ENCODE measurements around the gene KCNJ8. TPM values are rescaled to one million over a fixed set of nuclear protein-coding genes. Genes with fewer than 3 reads are reported as not detected.

The KCNJ8 gene
- total RNA-seq, 1 experiment from 2014 or later, result 0.22 TPM

DNA sequence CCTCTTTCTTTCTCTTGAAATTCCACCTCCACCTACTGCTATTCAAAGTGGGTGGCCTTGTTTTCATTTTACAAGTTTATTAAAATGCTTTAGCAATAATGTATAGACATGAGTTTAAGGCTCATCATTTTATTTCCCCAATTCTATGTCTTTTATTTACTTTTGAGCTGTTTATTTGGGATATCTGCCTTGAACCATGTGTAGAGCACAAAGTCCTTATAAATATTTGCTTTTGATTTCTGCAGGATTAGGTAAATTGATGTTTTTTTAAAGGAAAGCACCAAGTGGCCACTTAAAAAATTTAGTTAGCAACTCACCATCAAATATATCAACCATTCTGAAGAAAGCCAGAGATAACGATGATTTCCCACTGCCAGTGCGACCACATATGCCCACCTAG is 39.8 kb upstream of the KCNJ8 start:
- Histone ChIP-seq H2BK15ac (ENCODE audit: low read depth, low read length) (no peak overlapping the region), H3K9ac (ENCODE audit: extremely low read depth, insufficient read length, low read length) (no peak overlapping the region), H2AK5ac (ENCODE audit: insufficient read length, low read length) (no peak overlapping the region), H2BK5ac (ENCODE audit: insufficient read length, low read length) (no peak overlapping the region), H3K79me2 (ENCODE audit: insufficient read depth, low read length) (no peaks in the 10 kb centered on the region), H3T11ph (ENCODE audit: low read length) (no peak overlapping the region), H3K27ac (ENCODE audit: insufficient read length, low read depth, low read length) (no peak overlapping the region), H2BK120ac (ENCODE audit: low read depth, low read length, poor library complexity, severe bottlenecking) (no peak overlapping the region), H4K20me1 (ENCODE audit: control insufficient read depth, insufficient read depth, insufficient read length) (no peaks in the 10 kb centered on the region), H2BK20ac (ENCODE audit: low read depth, low read length, poor library complexity, severe bottlenecking) (no peak overlapping the region), H2AFZ (ENCODE audit: low read length) (no peak overlapping the region), H3K14ac (ENCODE audit: insufficient read depth, low read length) (no peak overlapping the region), H3K23me2 (ENCODE audit: insufficient read length, low read depth, low read length, poor library complexity, severe bottlenecking) (no peaks in the 10 kb centered on the region), H3K4me1 (ENCODE audit: insufficient read depth, low read length) (no peaks in the 10 kb centered on the region), H3K23ac (ENCODE audit: insufficient read length, low read depth, low read length) (no peak overlapping the region), H4K91ac (ENCODE audit: insufficient read length, low read depth, low read length) (no peak overlapping the region), H3K27me3 (ENCODE audit: insufficient read depth, low read length) (no peaks in the 10 kb centered on the region), H4K5ac (ENCODE audit: insufficient read length, low read depth, low read length) (no peak overlapping the region), H3K79me1 (ENCODE audit: insufficient read depth, low read depth, low read length, poor library complexity, severe bottlenecking) (no peaks in the 10 kb centered on the region), H2BK12ac (ENCODE audit: insufficient read length, low read depth, low read length) (no peak overlapping the region), H3K4ac (ENCODE audit: low read depth, low read length) (no peak overlapping the region), H4K8ac (replicated peaks; ENCODE audit: insufficient read length, low read depth, low read length) (no peak overlapping the region), H3K4me2 (ENCODE audit: insufficient read depth, insufficient read length, low read length) (no peak overlapping the region), H3K56ac (ENCODE audit: insufficient read length, low read depth, low read length) (no peak overlapping the region), H3K18ac (ENCODE audit: insufficient read length, low read depth, low read length) (no peak overlapping the region), H3K9me3 (ENCODE audit: control insufficient read depth, low read depth, low read length) (no peaks in the 10 kb centered on the region)
- H3K36me3 Mint-ChIP-seq (ENCODE audit: insufficient read depth in 1 of 3, low read depth in 3 of 3), result no peaks in the 10 kb centered on the region
- no peaks in the 10 kb centered on the region for H3K4me1 Mint-ChIP-seq
- no peak overlapping the region for H3K4me3 Mint-ChIP-seq
- H3K27me3 Mint-ChIP-seq (ENCODE audit: low read depth), result no peaks in the 10 kb centered on the region
- no peaks in the 10 kb centered on the region; a peak in 1 of 5 replicates for H3K9me3 Mint-ChIP-seq
- no CpG with 5 or more reads among the region's 2 CpGs for WGBS (ENCODE audit: extremely low coverage, insufficient read length, low lambda C conversion rate)
- H3K27ac Mint-ChIP-seq, result no peak overlapping the region
- TF ChIP-seq, protein P1, sequence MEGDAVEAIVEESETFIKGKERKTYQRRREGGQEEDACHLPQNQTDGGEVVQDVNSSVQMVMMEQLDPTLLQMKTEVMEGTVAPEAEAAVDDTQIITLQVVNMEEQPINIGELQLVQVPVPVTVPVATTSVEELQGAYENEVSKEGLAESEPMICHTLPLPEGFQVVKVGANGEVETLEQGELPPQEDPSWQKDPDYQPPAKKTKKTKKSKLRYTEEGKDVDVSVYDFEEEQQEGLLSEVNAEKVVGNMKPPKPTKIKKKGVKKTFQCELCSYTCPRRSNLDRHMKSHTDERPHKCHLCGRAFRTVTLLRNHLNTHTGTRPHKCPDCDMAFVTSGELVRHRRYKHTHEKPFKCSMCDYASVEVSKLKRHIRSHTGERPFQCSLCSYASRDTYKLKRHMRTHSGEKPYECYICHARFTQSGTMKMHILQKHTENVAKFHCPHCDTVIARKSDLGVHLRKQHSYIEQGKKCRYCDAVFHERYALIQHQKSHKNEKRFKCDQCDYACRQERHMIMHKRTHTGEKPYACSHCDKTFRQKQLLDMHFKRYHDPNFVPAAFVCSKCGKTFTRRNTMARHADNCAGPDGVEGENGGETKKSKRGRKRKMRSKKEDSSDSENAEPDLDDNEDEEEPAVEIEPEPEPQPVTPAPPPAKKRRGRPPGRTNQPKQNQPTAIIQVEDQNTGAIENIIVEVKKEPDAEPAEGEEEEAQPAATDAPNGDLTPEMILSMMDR (conservative IDR thresholded peaks at IDR 0.05), result no peak
- no peak for DNase-seq
